ENCODE measurements around the gene DPYD. TPM values are rescaled to one million over a fixed set of nuclear protein-coding genes. Genes with fewer than 3 reads are reported as not detected.

Gene DPYD
- total RNA-seq, 1 donor from 2014 or later: 8.1 TPM

DNA sequence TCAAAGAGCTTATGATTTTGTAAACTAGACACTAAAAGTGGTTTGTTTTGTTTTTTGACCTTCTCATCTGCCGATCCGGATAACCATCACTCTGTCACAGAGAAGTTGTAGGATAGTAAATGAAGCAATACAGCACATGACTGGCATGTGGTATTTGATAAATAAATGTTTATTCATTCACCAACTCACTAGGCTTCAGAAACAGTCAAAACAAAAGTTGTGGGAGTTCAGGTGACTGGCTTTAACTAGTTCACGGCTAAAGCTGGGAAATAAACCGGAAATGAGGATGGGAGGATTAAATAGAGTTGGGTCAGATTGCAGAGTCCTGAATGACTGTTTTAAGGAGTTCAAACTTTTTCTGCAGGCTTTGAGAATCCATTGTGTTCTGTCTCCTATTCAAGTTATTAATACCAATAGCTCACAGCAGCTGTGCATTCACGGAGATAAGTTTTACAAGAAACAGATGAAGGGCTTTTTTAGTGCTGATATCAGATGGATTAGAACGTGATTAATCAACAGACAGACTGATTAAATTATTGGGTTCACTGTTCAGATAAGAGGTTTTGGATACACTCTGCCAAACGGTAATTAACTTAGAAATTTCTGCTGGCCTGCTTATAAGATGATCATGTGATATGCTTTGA, 463.3 kb downstream of the DPYD start:
- H3K4me3 Mint-ChIP-seq (ENCODE audit: low read depth): no peak overlapping the region
- TF ChIP-seq, protein P1, sequence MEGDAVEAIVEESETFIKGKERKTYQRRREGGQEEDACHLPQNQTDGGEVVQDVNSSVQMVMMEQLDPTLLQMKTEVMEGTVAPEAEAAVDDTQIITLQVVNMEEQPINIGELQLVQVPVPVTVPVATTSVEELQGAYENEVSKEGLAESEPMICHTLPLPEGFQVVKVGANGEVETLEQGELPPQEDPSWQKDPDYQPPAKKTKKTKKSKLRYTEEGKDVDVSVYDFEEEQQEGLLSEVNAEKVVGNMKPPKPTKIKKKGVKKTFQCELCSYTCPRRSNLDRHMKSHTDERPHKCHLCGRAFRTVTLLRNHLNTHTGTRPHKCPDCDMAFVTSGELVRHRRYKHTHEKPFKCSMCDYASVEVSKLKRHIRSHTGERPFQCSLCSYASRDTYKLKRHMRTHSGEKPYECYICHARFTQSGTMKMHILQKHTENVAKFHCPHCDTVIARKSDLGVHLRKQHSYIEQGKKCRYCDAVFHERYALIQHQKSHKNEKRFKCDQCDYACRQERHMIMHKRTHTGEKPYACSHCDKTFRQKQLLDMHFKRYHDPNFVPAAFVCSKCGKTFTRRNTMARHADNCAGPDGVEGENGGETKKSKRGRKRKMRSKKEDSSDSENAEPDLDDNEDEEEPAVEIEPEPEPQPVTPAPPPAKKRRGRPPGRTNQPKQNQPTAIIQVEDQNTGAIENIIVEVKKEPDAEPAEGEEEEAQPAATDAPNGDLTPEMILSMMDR (IDR thresholded peaks at IDR 0.05; ENCODE audit: unreplicated experiment): no peak
- H3K27me3 Mint-ChIP-seq: no peaks in the 10 kb centered on the region
- DNase-seq (ENCODE audit: low spot score, unreplicated experiment): no peak
- no peak overlapping the region for H3K27ac Mint-ChIP-seq
- H3K36me3 Mint-ChIP-seq (ENCODE audit: insufficient read depth): no peaks in the 10 kb centered on the region
- no peaks in the 10 kb centered on the region for H3K9me3 Mint-ChIP-seq (ENCODE audit: low read depth)
- H3K4me1 Mint-ChIP-seq (ENCODE audit: low read depth): peaks cover 10% of the 10 kb centered on the region

DNA sequence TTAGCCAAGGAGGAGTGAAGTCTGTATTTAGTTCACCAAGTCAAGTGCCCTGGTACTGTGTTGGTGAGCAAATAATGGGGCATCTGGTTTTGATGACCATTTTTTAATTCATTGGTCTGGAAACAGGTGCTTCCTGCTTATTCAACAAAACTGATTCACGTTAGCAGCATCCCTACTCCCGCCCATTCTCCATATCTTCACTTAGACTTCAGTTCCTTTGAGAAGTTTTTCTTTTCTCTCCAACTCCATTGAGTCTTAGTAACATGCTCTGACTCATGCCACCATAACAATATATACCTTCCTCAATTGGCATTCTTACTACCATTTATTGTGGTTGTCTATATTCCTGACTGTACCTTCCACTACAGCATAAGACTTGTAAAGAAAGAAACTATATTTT, 468.9 kb downstream of the DPYD start:
- TF ChIP-seq, protein P1 (IDR thresholded peaks at IDR 0.05; ENCODE audit: unreplicated experiment): no peak
- no peak overlapping the region for H3K27ac Mint-ChIP-seq
- no peaks in the 10 kb centered on the region for H3K36me3 Mint-ChIP-seq (ENCODE audit: insufficient read depth)
- no peaks in the 10 kb centered on the region for H3K9me3 Mint-ChIP-seq (ENCODE audit: low read depth)
- no peak overlapping the region for H3K4me3 Mint-ChIP-seq (ENCODE audit: low read depth)
- H3K27me3 Mint-ChIP-seq: no peaks in the 10 kb centered on the region
- peaks cover 1% of the 10 kb centered on the region for H3K4me1 Mint-ChIP-seq (ENCODE audit: low read depth)
- no peak for DNase-seq (ENCODE audit: low spot score, unreplicated experiment)

DNA sequence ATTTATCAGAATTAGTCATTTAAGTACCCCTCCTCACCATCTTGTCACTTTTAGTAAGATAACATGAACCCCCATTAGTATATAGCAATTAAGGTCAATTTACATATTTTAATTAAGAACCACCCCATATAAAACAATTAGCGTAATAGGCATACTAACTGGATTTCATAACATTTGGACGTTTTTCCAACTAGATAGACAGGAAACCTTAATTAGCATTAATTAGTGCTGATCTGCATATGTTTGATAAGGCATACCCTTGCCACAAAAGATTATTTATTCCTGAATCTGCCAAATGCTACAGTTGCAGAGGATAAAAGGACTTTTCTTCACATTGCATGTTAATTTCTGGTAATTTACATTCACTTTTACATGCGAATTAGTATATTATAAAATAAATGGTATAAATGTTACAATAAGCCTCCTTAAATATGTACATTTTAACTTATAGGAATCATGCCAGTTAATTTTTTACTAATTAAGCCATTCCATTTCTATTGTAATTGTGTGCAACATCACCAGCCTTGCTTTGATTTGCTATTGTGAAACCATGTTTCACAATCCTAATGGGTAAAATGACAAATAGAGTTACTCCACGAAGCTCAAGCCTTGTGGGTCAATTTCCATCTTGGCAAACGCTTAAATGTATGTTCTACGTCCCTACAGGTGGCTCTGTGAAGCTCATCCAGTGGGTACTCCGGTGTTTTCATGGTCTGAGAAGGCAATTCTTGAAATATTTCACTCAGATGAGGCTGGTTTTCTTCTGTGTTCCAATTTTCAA, 469.6 kb downstream of the DPYD start:
- H3K4me1 Mint-ChIP-seq (ENCODE audit: low read depth): peaks cover 1% of the 10 kb centered on the region
- H3K4me3 Mint-ChIP-seq (ENCODE audit: low read depth): no peak overlapping the region
- no peak for DNase-seq (ENCODE audit: low spot score, unreplicated experiment)

DNA sequence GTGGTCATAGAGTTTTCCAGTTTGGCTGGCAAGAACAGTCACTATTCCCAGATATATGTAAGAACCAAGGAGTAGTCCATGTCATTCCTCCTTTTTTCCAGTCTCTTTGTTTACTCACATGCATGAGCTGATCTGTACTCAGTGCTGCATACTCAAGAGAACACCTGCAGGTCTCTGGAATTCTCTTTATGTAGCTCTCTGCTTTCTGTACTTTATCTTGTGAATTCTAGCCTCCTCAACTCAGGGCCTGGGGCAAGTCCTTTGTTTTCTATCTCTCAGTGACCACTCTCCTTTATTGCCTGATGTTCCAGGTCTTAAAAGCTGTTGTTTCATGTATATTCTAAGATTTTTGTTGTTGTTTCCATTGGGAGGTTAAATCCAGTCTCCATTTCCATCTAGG, 478.9 kb downstream of the DPYD start:
- Mint-ChIP-seq H3K9me3 (ENCODE audit: low read depth) (peaks cover 2% of the 10 kb centered on the region), H3K4me1 (ENCODE audit: low read depth) (peaks cover 7% of the 10 kb centered on the region), H3K36me3 (ENCODE audit: insufficient read depth) (no peaks in the 10 kb centered on the region), H3K4me3 (ENCODE audit: low read depth) (no peak overlapping the region), H3K27me3 (no peaks in the 10 kb centered on the region), H3K27ac (no peak overlapping the region)
- DNase-seq (ENCODE audit: low spot score, unreplicated experiment): no peak
- TF ChIP-seq, protein P1 (IDR thresholded peaks at IDR 0.05; ENCODE audit: unreplicated experiment): no peak

More for the DNA sequence above, 469.6 kb downstream of the DPYD start:
- TF ChIP-seq, protein P1 (IDR thresholded peaks at IDR 0.05; ENCODE audit: unreplicated experiment): no peak
- Mint-ChIP-seq H3K9me3 (ENCODE audit: low read depth) (no peaks in the 10 kb centered on the region), H3K36me3 (ENCODE audit: insufficient read depth) (no peaks in the 10 kb centered on the region), H3K27ac (no peak overlapping the region), H3K27me3 (no peaks in the 10 kb centered on the region)

DNA sequence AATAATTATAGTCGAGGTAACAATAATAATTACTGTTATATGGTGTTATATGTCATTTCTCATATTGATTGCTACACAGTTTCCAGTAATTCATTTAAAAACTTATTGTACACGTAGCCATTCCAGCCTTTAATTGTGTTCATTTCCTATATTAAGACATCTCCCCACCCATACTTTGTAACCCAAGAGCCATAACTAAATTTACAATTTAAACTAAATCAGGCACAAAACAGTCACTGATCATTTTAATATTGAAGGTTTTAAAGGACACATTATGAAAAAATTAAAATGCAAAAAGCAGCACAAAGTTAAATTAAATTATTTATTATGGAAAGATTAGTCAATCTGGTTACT, 487.0 kb downstream of the DPYD start:
- Mint-ChIP-seq H3K36me3 (ENCODE audit: insufficient read depth) (no peaks in the 10 kb centered on the region), H3K27ac (no peak overlapping the region), H3K4me1 (ENCODE audit: low read depth) (no peaks in the 10 kb centered on the region), H3K4me3 (ENCODE audit: low read depth) (no peak overlapping the region), H3K27me3 (no peaks in the 10 kb centered on the region), H3K9me3 (ENCODE audit: low read depth) (no peaks in the 10 kb centered on the region)
- TF ChIP-seq, protein P1 (IDR thresholded peaks at IDR 0.05; ENCODE audit: unreplicated experiment): no peak
- DNase-seq (ENCODE audit: low spot score, unreplicated experiment): no peak
